ENCODE measurements around the gene ST6GALNAC1. TPM values are rescaled to one million over a fixed set of nuclear protein-coding genes. Genes with fewer than 3 reads are reported as not detected.

Gene ST6GALNAC1
- total RNA-seq, 1 donor from 2014 or later, result 3.1 TPM

DNA sequence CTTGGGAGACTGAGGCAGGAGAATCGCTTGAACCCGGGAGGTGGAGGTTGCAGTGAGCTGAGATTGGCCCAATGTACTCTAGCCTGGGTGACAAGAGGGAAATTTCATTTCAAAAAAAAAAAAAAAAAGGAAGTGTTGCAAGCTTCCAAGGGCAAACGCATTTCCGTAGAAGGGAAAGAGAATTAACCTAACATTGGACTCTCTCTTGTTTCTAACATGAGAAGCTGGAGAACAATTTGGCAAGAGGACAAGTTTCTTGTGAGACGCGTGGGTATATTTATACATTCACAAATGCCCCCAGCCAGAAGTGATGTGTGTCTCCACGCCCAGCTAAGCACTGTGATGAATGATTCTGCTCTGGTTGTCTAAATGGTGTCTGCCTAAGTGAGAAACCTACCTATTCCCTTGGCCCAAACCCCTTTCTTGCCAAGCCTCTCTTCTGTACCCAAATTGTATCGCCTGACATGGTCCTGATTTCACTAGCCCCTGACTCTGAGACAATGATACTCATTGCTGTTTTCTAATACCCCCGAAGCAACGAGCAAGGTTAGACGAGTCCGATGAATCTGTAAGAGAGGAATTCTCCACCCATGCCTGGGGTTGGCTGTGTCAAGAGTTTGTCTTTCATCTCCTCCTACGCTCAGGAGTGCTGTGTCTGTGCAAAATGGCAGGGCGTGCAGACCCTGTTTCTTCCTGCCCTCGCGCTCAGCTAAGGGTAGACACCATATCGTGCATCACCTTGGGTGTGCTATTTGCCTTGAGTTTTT, 43.7 kb downstream of the ST6GALNAC1 start:
- Histone ChIP-seq H3K27ac (replicated peaks) (peak overlapping the region; percentile 30), H3K4me3 (no peak overlapping the region)
- intact Hi-C loops (cut with micrococcal nuclease), result no loop called here

DNA sequence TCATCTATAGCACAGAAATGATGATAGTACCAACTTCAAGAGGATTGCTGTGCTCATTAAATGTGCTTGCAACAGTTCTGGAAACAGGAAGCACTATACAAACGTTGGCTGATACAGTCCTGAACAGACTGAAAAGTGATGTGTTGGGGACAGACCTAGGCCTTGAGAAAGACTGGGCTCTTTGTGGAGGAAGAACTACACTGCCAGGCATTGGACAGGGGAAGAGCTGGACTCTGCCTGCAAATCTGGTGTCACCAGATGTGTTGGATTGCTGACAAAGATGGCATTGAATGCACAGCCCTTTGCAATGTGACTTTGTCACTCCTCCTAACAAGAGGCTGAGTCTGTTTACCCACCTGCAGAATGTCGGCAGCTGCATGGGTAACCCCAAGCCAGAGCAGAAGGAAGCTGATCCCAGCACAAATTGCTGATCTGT, 45.5 kb downstream of the ST6GALNAC1 start:
- TF ChIP-seq, protein P1, sequence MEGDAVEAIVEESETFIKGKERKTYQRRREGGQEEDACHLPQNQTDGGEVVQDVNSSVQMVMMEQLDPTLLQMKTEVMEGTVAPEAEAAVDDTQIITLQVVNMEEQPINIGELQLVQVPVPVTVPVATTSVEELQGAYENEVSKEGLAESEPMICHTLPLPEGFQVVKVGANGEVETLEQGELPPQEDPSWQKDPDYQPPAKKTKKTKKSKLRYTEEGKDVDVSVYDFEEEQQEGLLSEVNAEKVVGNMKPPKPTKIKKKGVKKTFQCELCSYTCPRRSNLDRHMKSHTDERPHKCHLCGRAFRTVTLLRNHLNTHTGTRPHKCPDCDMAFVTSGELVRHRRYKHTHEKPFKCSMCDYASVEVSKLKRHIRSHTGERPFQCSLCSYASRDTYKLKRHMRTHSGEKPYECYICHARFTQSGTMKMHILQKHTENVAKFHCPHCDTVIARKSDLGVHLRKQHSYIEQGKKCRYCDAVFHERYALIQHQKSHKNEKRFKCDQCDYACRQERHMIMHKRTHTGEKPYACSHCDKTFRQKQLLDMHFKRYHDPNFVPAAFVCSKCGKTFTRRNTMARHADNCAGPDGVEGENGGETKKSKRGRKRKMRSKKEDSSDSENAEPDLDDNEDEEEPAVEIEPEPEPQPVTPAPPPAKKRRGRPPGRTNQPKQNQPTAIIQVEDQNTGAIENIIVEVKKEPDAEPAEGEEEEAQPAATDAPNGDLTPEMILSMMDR (IDR thresholded peaks at IDR 0.05; ENCODE audit: borderline replicate concordance), result no peak
- peaks cover 14% of the 10 kb centered on the region for H3K4me1 ChIP-seq
- no peaks in the 10 kb centered on the region for H3K36me3 ChIP-seq
- no peak overlapping the region for H3K27ac ChIP-seq (replicated peaks)
- no peaks in the 10 kb centered on the region for H3K27me3 ChIP-seq (ENCODE audit: low read depth)
- DNase-seq, result no peak
- no peaks in the 10 kb centered on the region for H3K9me3 ChIP-seq (replicated peaks)
- H3K4me3 ChIP-seq, result no peak overlapping the region
- intact Hi-C loops (cut with micrococcal nuclease), result no loop called here

More for the DNA sequence above, 43.7 kb downstream of the ST6GALNAC1 start:
- Histone ChIP-seq H3K9me3 (replicated peaks) (no peaks in the 10 kb centered on the region), H3K36me3 (no peaks in the 10 kb centered on the region), H3K27me3 (ENCODE audit: low read depth) (no peaks in the 10 kb centered on the region), H3K4me1 (peaks cover 14% of the 10 kb centered on the region)
- no peak for DNase-seq
- TF ChIP-seq, protein P1 (IDR thresholded peaks at IDR 0.05; ENCODE audit: borderline replicate concordance), result no peak

DNA sequence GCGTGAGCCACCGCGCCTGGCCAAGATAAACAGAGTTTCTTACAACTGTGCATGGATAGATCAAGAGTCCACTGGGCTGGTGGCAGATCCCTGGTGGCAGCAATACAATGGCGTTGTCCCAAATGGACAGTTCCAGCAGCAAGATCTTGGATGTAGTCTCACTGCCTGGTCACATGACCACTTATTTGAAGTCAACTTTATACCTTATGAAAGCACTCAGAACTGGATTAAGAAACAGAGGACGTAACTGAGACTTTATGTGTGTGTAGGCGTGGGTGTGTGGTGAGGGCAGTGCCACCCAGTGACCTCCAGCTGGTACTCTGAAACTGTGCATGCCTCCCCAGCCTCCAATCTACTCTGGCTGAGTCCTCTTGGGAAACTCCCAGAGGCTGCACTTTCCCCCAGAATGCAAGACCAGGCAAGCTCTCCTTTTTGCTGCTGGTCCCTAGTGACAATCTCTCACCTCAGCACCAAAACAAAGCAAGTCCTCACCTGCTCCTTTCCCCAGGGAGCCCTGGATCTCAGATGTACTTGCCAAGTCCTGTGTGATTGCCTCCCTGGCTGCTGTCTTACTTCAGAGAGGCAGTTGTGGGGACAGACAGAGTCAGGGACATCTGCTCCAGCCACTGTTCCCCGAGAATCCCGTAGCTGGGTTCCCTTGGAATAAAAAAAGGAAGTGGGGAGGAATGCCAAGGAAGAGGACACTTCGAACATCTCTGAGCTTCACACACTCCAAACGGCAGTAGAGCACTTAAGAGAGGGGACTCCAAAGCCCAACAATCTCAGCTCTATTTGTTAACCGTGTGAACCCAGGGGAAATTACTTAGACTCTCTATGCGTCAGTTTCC, 46.2 kb downstream of the ST6GALNAC1 start:
- DNase-seq, result no peak
- no peak overlapping the region for H3K27ac ChIP-seq (replicated peaks)
- TF ChIP-seq, protein P1 (IDR thresholded peaks at IDR 0.05; ENCODE audit: borderline replicate concordance), result no peak

DNA sequence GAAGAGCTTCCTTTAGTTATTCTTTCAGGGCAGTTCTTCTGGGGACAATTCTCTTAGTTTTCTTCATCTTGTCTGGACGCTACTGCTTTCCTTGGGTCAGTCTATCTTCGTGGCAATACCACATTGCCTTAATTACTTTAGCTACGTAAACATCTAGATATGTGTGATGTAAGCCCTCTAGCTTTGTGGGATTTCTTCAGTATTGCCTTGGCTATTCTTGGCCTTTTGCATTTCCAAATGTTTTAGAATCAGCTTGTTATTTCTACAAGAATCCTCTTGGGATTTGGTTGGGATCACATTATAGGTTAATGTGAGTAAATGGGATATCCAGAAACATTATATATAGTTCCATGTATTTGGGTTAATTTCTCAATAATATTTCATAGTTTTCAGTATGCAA, 48.9 kb downstream of the ST6GALNAC1 start:
- Histone ChIP-seq H3K27ac (replicated peaks) (no peak overlapping the region), H3K9me3 (replicated peaks) (no peaks in the 10 kb centered on the region), H3K27me3 (ENCODE audit: low read depth) (peaks cover 8% of the 10 kb centered on the region), H3K36me3 (no peaks in the 10 kb centered on the region), H3K4me3 (no peak overlapping the region), H3K4me1 (no peaks in the 10 kb centered on the region)
- DNase-seq, result no peak
- intact Hi-C loops (cut with micrococcal nuclease), result no loop called here
- TF ChIP-seq, protein P1 (IDR thresholded peaks at IDR 0.05; ENCODE audit: borderline replicate concordance), result no peak

More for the DNA sequence above, 46.2 kb downstream of the ST6GALNAC1 start:
- Histone ChIP-seq H3K4me1 (peaks cover 14% of the 10 kb centered on the region), H3K9me3 (replicated peaks) (no peaks in the 10 kb centered on the region), H3K4me3 (no peak overlapping the region), H3K36me3 (no peaks in the 10 kb centered on the region), H3K27me3 (ENCODE audit: low read depth) (no peaks in the 10 kb centered on the region)
- intact Hi-C loops (cut with micrococcal nuclease), result no loop called here

DNA sequence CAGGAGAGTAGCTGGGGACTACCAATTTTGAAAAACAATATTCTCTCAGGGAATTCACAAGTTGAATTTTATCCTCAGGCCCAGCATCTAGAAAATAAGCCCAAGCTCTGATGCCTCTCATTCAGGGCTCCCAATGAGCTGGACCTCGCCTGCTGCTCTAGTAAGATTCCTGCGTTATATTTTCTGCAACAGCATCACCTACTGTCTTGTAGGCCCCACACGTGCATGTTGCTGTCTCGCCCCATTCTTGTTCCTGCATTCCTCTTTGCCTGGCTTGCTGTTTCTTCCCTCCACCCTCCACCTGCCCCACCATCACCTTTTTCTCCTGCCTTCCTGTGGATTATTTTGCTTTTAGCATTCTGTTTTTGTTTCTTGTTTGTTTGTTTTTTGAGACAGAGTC, 49.6 kb downstream of the ST6GALNAC1 start:
- H3K36me3 ChIP-seq, result no peaks in the 10 kb centered on the region
- TF ChIP-seq, protein P1 (IDR thresholded peaks at IDR 0.05; ENCODE audit: borderline replicate concordance), result no peak
- H3K27ac ChIP-seq (replicated peaks), result no peak overlapping the region
- peaks cover 14% of the 10 kb centered on the region for H3K27me3 ChIP-seq (ENCODE audit: low read depth)
- DNase-seq, result no peak
- no peaks in the 10 kb centered on the region for H3K9me3 ChIP-seq (replicated peaks)
- intact Hi-C loops (cut with micrococcal nuclease), result no loop called here
- H3K4me3 ChIP-seq, result no peak overlapping the region
- H3K4me1 ChIP-seq, result no peaks in the 10 kb centered on the region
